Measurements from ENCODE around the gene AGAP3.

The AGAP3 gene

GRCh38 chr7:151167197-151167961, 81.1 kb downstream of the AGAP3 start, which contains the start of gene GBX1:
Gene GBX1 (minus strand): TSS chr7:151167694. CDS start chr7:151167548, 146 bp downstream.
- Histone ChIP-seq H4K20me1 (ENCODE audit: insufficient read depth, low read length) (no peaks in the 10 kb centered on the region), H2AFZ (ENCODE audit: low read depth, low read length) (no peak within 1 kb of the TSS), H3K4me2 (ENCODE audit: insufficient read depth, low read length) (no peak within 1 kb of the TSS), H3K27ac (ENCODE audit: low read length) (no peak within 1 kb of the TSS), H3K9ac (ENCODE audit: low read depth, low read length) (no peak within 1 kb of the TSS), H3K36me3 (ENCODE audit: insufficient read depth, low read length) (no peaks in the 10 kb centered on the region), H3K79me2 (ENCODE audit: insufficient read depth, low read length) (no peaks in the 10 kb centered on the region), H3K9me3 (ENCODE audit: insufficient read depth, low read length, severe bottlenecking) (no peaks in the 10 kb centered on the region), H3K4me1 (ENCODE audit: insufficient read depth, low read length) (no peaks in the 10 kb centered on the region; the same call in 1 of the 2 replicates), H3K4me3 (ENCODE audit: low read depth in 1 of 2, low read length in 2 of 2) (no peak within 1 kb of the TSS), H3K27me3 (ENCODE audit: insufficient read depth, low read length, poor library complexity) (peaks cover 33% of the 10 kb centered on the region)
- no peak for DNase-seq
- no peak for ATAC-seq (ENCODE audit: insufficient read depth, low read depth)
- TF ChIP-seq, protein P1, sequence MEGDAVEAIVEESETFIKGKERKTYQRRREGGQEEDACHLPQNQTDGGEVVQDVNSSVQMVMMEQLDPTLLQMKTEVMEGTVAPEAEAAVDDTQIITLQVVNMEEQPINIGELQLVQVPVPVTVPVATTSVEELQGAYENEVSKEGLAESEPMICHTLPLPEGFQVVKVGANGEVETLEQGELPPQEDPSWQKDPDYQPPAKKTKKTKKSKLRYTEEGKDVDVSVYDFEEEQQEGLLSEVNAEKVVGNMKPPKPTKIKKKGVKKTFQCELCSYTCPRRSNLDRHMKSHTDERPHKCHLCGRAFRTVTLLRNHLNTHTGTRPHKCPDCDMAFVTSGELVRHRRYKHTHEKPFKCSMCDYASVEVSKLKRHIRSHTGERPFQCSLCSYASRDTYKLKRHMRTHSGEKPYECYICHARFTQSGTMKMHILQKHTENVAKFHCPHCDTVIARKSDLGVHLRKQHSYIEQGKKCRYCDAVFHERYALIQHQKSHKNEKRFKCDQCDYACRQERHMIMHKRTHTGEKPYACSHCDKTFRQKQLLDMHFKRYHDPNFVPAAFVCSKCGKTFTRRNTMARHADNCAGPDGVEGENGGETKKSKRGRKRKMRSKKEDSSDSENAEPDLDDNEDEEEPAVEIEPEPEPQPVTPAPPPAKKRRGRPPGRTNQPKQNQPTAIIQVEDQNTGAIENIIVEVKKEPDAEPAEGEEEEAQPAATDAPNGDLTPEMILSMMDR (IDR thresholded peaks at IDR 0.05; ENCODE audit: borderline replicate concordance, extremely low read depth, low read length, poor library complexity, severe bottlenecking): no peak
- TF ChIP-seq EZH2 (IDR thresholded peaks at IDR 0.05; ENCODE audit: borderline replicate concordance, low read depth, low read length, severe bottlenecking): no peak

- Histone ChIP-seq H3K4me3 (ENCODE audit: low read depth in 1 of 2, low read length in 2 of 2) (no peak overlapping the region), H3K36me3 (ENCODE audit: insufficient read depth, low read length) (no peaks in the 10 kb centered on the region), H3K9ac (ENCODE audit: low read depth, low read length) (no peak overlapping the region), H3K9me3 (ENCODE audit: insufficient read depth, low read length, severe bottlenecking) (no peaks in the 10 kb centered on the region), H3K4me2 (ENCODE audit: insufficient read depth, low read length) (no peak overlapping the region), H3K27me3 (ENCODE audit: insufficient read depth, low read length, poor library complexity) (peaks cover 30% of the 10 kb centered on the region), H2AFZ (ENCODE audit: low read depth, low read length) (no peak overlapping the region), H3K79me2 (ENCODE audit: insufficient read depth, low read length) (no peaks in the 10 kb centered on the region), H3K27ac (ENCODE audit: low read length) (no peak overlapping the region), H4K20me1 (ENCODE audit: insufficient read depth, low read length) (no peaks in the 10 kb centered on the region), H3K4me1 (ENCODE audit: insufficient read depth, low read length) (no peaks in the 10 kb centered on the region; the same call in 1 of the 2 replicates)
- TF ChIP-seq, protein P1 (IDR thresholded peaks at IDR 0.05; ENCODE audit: borderline replicate concordance, extremely low read depth, low read length, poor library complexity, severe bottlenecking): no peak
- TF ChIP-seq EZH2 (IDR thresholded peaks at IDR 0.05; ENCODE audit: borderline replicate concordance, low read depth, low read length, severe bottlenecking): no peak
- no peak for ATAC-seq (ENCODE audit: insufficient read depth, low read depth)
- DNase-seq: no peak
Observed at GRCh38 chr7:151168003-151168786, 81.9 kb downstream of the AGAP3 start.

- no peaks in the 10 kb centered on the region for H3K9me3 ChIP-seq (ENCODE audit: insufficient read depth, low read length, severe bottlenecking)
- DNase-seq (no peak), ATAC-seq (ENCODE audit: insufficient read depth, low read depth) (no peak)
- H3K79me2 ChIP-seq (ENCODE audit: insufficient read depth, low read length): no peaks in the 10 kb centered on the region
- TF ChIP-seq EZH2 (IDR thresholded peaks at IDR 0.05; ENCODE audit: borderline replicate concordance, low read depth, low read length, severe bottlenecking): no peak
- TF ChIP-seq, protein P1 (IDR thresholded peaks at IDR 0.05; ENCODE audit: borderline replicate concordance, extremely low read depth, low read length, poor library complexity, severe bottlenecking): no peak
- no peak overlapping the region for H3K4me3 ChIP-seq (ENCODE audit: low read depth in 1 of 2, low read length in 2 of 2)
- no peaks in the 10 kb centered on the region for H4K20me1 ChIP-seq (ENCODE audit: insufficient read depth, low read length)
- no peak overlapping the region for H3K27ac ChIP-seq (ENCODE audit: low read length)
- no peak overlapping the region for H2AFZ ChIP-seq (ENCODE audit: low read depth, low read length)
- no peaks in the 10 kb centered on the region for H3K36me3 ChIP-seq (ENCODE audit: insufficient read depth, low read length)
- H3K4me2 ChIP-seq (ENCODE audit: insufficient read depth, low read length): no peak overlapping the region
- no peak overlapping the region for H3K9ac ChIP-seq (ENCODE audit: low read depth, low read length)
- H3K27me3 ChIP-seq (ENCODE audit: insufficient read depth, low read length, poor library complexity): peaks cover 28% of the 10 kb centered on the region
- no peaks in the 10 kb centered on the region; the same call in 1 of the 2 replicates for H3K4me1 ChIP-seq (ENCODE audit: insufficient read depth, low read length)
Observed at GRCh38 chr7:151168787-151169162, 82.5 kb downstream of the AGAP3 start.

Measured in DND-41 (cell line).